Measurements from ENCODE around the gene ARFRP1. TPM values are rescaled to one million over a fixed set of nuclear protein-coding genes. Genes with fewer than 3 reads are reported as not detected.

The ARFRP1 gene
- total and polyA plus RNA-seq, 2 of the 13 experiments (the other 11 are each of a cell fraction or from before 2014, with no cell fraction given): 32.0 to 51.1 TPM

DNA sequence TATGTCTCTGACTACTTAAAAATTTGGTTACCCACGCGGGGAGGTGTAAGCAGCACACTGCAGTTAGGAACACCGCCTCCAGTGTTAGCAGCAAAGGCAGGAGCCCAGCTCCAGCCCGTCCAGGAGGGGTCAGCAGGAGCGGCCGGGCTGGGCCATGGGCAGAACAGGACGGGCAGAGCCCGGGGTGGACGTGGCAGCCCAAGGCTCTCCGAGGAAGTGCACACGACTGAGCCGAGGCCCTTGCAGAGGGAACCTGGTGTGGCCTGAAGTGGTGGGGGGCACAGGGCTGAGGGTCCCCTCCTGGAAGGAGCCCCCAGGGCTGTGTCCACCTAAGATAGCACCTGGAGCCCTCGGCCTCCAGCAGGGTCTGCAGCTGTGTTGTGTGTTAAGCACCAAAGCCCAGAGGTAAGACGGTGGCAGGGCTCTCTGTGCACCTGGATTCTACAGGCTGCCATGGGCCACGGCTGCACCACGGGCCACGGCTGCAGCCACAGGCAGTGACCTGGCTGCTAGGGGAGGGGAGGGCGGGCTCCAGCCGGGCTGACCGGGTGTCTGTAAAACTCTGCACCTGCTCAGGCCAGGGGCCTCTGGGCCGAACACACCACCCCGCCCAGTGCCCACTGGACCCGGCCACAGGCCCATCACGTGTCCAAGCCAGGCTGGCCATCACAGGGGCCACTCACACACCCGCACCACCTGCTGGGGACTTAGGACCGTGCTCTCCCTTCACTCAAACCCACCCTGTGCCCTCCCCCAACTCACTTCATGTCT, 38.4 kb upstream of the ARFRP1 start (continued):
- TF ChIP-seq LCORL (IDR thresholded peaks at IDR 0.05) (no peak), LCORL (CRISPR knock-in tag; IDR thresholded peaks at IDR 0.05) (peak; percentile 56; the same call in 1 of the 2 replicates), FOSL1 (CRISPR knock-in tag; IDR thresholded peaks at IDR 0.05; ENCODE audit: borderline replicate concordance) (no peak), SP4 (CRISPR knock-in tag; IDR thresholded peaks at IDR 0.05) (no peak), ATF7 (IDR thresholded peaks at IDR 0.05) (no peak), ATF7 (CRISPR knock-in tag; IDR thresholded peaks at IDR 0.05) (no peak), MTA3 (CRISPR knock-in tag; IDR thresholded peaks at IDR 0.05) (no peak), SYNCRIP (IDR thresholded peaks at IDR 0.05; ENCODE audit: insufficient read depth, low read depth, low read length) (no peak), MXI1 (IDR thresholded peaks at IDR 0.05; ENCODE audit: borderline replicate concordance, low read depth, low read length) (0 out of 3 replicates have a peak, but pooled peaks have one; percentile 17), RBM22 (optimal IDR thresholded peaks at IDR 0.05; ENCODE audit: low read length) (peak; percentile 64), KLF6 (CRISPR knock-in tag; IDR thresholded peaks at IDR 0.05) (no peak), ZSCAN30 (CRISPR knock-in tag; IDR thresholded peaks at IDR 0.05) (no peak), JUND (CRISPR knock-in tag; IDR thresholded peaks at IDR 0.05) (no peak), FOXK1 (CRISPR knock-in tag; IDR thresholded peaks at IDR 0.05; ENCODE audit: borderline replicate concordance, low read depth) (no peak), ISX (CRISPR knock-in tag; conservative IDR thresholded peaks at IDR 0.05) (no peak), ZNF549 (CRISPR knock-in tag; IDR thresholded peaks at IDR 0.05) (no peak), FOXM1 (CRISPR knock-in tag; IDR thresholded peaks at IDR 0.05) (no peak), ZNF781 (CRISPR knock-in tag; IDR thresholded peaks at IDR 0.05; ENCODE audit: borderline replicate concordance, not compliant biosample characterization) (no peak), EZH2 (conservative IDR thresholded peaks at IDR 0.05; ENCODE audit: low read depth, low read length) (no peak), HNRNPLL (IDR thresholded peaks at IDR 0.05; ENCODE audit: low read depth, low read length, poor library complexity, severe bottlenecking) (no peak), ZKSCAN1 (IDR thresholded peaks at IDR 0.05; ENCODE audit: low read length) (no peak), NPAS2 (CRISPR knock-in tag; IDR thresholded peaks at IDR 0.05; ENCODE audit: borderline replicate concordance) (no peak), CHD4 (IDR thresholded peaks at IDR 0.05; ENCODE audit: borderline replicate concordance, low read length) (no peak), ZNF224 (CRISPR knock-in tag; IDR thresholded peaks at IDR 0.05) (0 out of 2 replicates have a peak, but pooled peaks have one; percentile 56), FOXP1 (IDR thresholded peaks at IDR 0.05) (no peak), FOXP1 (CRISPR knock-in tag; IDR thresholded peaks at IDR 0.05) (no peak), IRX3 (CRISPR knock-in tag; IDR thresholded peaks at IDR 0.05; ENCODE audit: borderline replicate concordance, low read depth) (no peak)
- TF ChIP-seq, protein P1, sequence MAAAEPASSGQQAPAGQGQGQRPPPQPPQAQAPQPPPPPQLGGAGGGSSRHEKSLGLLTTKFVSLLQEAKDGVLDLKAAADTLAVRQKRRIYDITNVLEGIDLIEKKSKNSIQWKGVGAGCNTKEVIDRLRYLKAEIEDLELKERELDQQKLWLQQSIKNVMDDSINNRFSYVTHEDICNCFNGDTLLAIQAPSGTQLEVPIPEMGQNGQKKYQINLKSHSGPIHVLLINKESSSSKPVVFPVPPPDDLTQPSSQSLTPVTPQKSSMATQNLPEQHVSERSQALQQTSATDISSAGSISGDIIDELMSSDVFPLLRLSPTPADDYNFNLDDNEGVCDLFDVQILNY (CRISPR knock-in tag; conservative IDR thresholded peaks at IDR 0.05): no peak
- TF ChIP-seq, protein P2, sequence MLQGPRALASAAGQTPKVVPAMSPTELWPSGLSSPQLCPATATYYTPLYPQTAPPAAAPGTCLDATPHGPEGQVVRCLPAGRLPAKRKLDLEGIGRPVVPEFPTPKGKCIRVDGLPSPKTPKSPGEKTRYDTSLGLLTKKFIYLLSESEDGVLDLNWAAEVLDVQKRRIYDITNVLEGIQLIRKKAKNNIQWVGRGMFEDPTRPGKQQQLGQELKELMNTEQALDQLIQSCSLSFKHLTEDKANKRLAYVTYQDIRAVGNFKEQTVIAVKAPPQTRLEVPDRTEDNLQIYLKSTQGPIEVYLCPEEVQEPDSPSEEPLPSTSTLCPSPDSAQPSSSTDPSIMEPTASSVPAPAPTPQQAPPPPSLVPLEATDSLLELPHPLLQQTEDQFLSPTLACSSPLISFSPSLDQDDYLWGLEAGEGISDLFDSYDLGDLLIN (CRISPR knock-in tag; IDR thresholded peaks at IDR 0.05; ENCODE audit: borderline replicate concordance): no peak
